H1 (cell line): ENCODE data around the gene SLC43A2. TPM values are rescaled to one million over a fixed set of nuclear protein-coding genes. Genes with fewer than 3 reads are reported as not detected.
A peak's percentile ranks its signal among the peaks of the same experiment; 100 is the strongest.

ENCODE experiments used
- BCL11A ChIP-seq, 2 experiments: IDR thresholded peaks; one replicate each; pipeline ENCODE4 v1.6.1; 2011; ENCODE audit warnings: low read depth in 2 of 2, low read length in 2 of 2, mild to moderate bottlenecking in 2 of 2
- EP300 ChIP-seq, 2 experiments: IDR thresholded peaks; 1 replicate in 1 of 2; 2 replicates in 1 of 2; pipeline ENCODE4 v1.6.1; 2011 to 2012; ENCODE audit warnings: low read depth in 2 of 2, low read length in 2 of 2, mild to moderate bottlenecking in 2 of 2, borderline replicate concordance in 1 of 2, inconsistent platforms in 1 of 2, moderate library complexity in 1 of 2
- HDAC6 ChIP-seq: IDR thresholded peaks from one replicate; pipeline ENCODE4 v1.7.1; 2012; ENCODE audit warnings: low read depth, mild to moderate bottlenecking, inconsistent platforms, low read length, moderate library complexity
- KDM1A ChIP-seq: fragments of 200-600, 300-600 bp; sonication (generic); IDR thresholded peaks from 2 replicates; pipeline ENCODE4 v1.7.1; 2016; ENCODE audit warnings: mild to moderate bottlenecking, low read length, borderline replicate concordance
- MAFK ChIP-seq: IDR thresholded peaks from 2 replicates; pipeline ENCODE4 v1.6.1; 2012; ENCODE audit warnings: low read depth, mild to moderate bottlenecking, improper control_type of control experiment, low read length
- POU5F1 ChIP-seq: IDR thresholded peaks from 2 replicates; pipeline ENCODE4 v1.6.1; 2011; ENCODE audit warnings: low read depth, mild to moderate bottlenecking, low read length, moderate library complexity
- SAP30 ChIP-seq: fragments of 300-600 bp; sonication (generic); IDR thresholded peaks from 2 replicates; pipeline ENCODE4 v1.7.1; 2012; ENCODE audit warnings: low read length, moderate library complexity, mild to moderate bottlenecking, inconsistent platforms; ENCODE audit not compliant: insufficient read depth, insufficient replicate concordance
- TAF1 ChIP-seq: IDR thresholded peaks from 2 replicates; pipeline ENCODE4 v1.6.1; 2011; ENCODE audit warnings: mild to moderate bottlenecking, low read depth, low read length
- TEAD4 ChIP-seq: IDR thresholded peaks from 2 replicates; pipeline ENCODE4 v1.6.1; 2012; ENCODE audit warnings: low read depth, low read length, inconsistent platforms, mixed read lengths
- YY1 ChIP-seq: IDR thresholded peaks from 2 replicates; pipeline ENCODE4 v1.6.1; 2011; ENCODE audit warnings: low read depth, mild to moderate bottlenecking, low read length
- polyA plus RNA-seq, 7 experiments: library from polyadenylated mRNA; depleted of rRNA in 3 of 7; stranded (reverse) in 5 of 7; unstranded in 2 of 7; fragments of >200 nt in 5 of 7; fragments of 200-250 nt in 2 of 7; gene quantifications; 1 replicate in 5 of 7; 2 replicates in 1 of 7; 4 replicates in 1 of 7; pipeline versions ENCODE4 v1.2.1 to v1.2.3, GENCODE V29; 2011 to 2013; ENCODE audit warnings: missing spikeins in 2 of 7, mixed read lengths in 2 of 7
- total RNA-seq: library from RNA; stranded (reverse); fragmentation: NEBNext Ultra II Directional; extraction: Animal tissue kit (Norgen Biotek cat#: 25700); gene quantifications from 2 replicates; pipeline ENCODE4 v1.2.1, GENCODE V29; 2021

SLC43A2 gene
- total and polyA plus RNA-seq, 2 of the 8 experiments (the other 6 are each of a cell fraction or from before 2014, with no cell fraction given) = 6.6 to 10.5 TPM

GRCh38 chr17:1629504-1630310 is 1.1 kb upstream of the SLC43A2 start (continued):
- TF ChIP-seq HDAC6 = no peak
- TF ChIP-seq TEAD4 = peak; percentile 73
- TF ChIP-seq EP300 (IDR thresholded peaks at IDR 0.05; ENCODE audit: borderline replicate concordance in 1 of 2, low read depth in 2 of 2, low read length in 2 of 2) = no peak
- TF ChIP-seq POU5F1 = no peak
- TF ChIP-seq YY1 = 0 out of 2 replicates have a peak, but pooled peaks have one; percentile 42
- TF ChIP-seq KDM1A = no peak
- no peak for TF ChIP-seq SAP30
- TF ChIP-seq MAFK = no peak
- no peak for TF ChIP-seq TAF1
- no peak for TF ChIP-seq BCL11A (IDR thresholded peaks at IDR 0.05; ENCODE audit: low read depth in 2 of 2, low read length in 2 of 2)
